Esophagus (tissue), 2 donors: Measurements from ENCODE around the gene THAP9. TPM values are rescaled to one million over a fixed set of nuclear protein-coding genes. Genes with fewer than 3 reads are reported as not detected.
"Not testable (repeated sequence)": the region's sequence is repeated elsewhere in the genome, so short reads cannot be mapped to it uniquely, and the experiment has no call there.

Source experiments
- H3K27ac ChIP-seq, 2 donors: one replicate each; pipeline ENCODE4 v1.5.1; 2013; ENCODE audit warnings: low read depth in 2 of 2, mild to moderate bottlenecking in 2 of 2, inconsistent platforms in 1 of 2, low read length in 1 of 2, moderate library complexity in 1 of 2
- H3K27me3 ChIP-seq, 2 donors: one replicate each; pipeline ENCODE4 v1.6.1; 2013; ENCODE audit warnings: low read length in 2 of 2, control low read depth in 1 of 2, mild to moderate bottlenecking in 1 of 2; ENCODE audit not compliant: insufficient read depth in 2 of 2, control insufficient read depth in 1 of 2
- H3K36me3 ChIP-seq, 2 donors: one replicate each; pipeline ENCODE4 v1.6.1; 2013; ENCODE audit warnings: low read length in 1 of 2; ENCODE audit not compliant: control insufficient read depth in 2 of 2, insufficient read depth in 2 of 2
- H3K4me1 ChIP-seq, 2 donors: one replicate each; pipeline ENCODE4 v1.6.1; 2013; ENCODE audit warnings: low read length in 1 of 2; ENCODE audit not compliant: control insufficient read depth in 2 of 2, insufficient read depth in 2 of 2
- H3K4me3 ChIP-seq, 2 donors: one replicate each; pipeline ENCODE4 v1.5.1; 2013; ENCODE audit warnings: low read length in 2 of 2, mild to moderate bottlenecking in 2 of 2, low read depth in 1 of 2, moderate library complexity in 1 of 2
- H3K9me3 ChIP-seq, 2 donors: one replicate each; pipeline ENCODE4 v1.6.1; 2013; ENCODE audit warnings: mild to moderate bottlenecking in 2 of 2, low read depth in 1 of 2, low read length in 1 of 2, moderate library complexity in 1 of 2; ENCODE audit not compliant: control insufficient read depth in 2 of 2, insufficient read depth in 1 of 2
- WGBS, 2 donors: extraction: QIAGEN DNeasy Blood & Tissue Kit; methylation state at CpG; one replicate each; pipeline ENCODE4 v1.1.7; 2013; 5-methylcytosine and 5-hydroxymethylcytosine counted together
- polyA plus RNA-seq, 2 donors: library from polyadenylated mRNA; stranded (reverse); fragments of 200-250 nt; gene quantifications; one replicate each; pipeline ENCODE4 v1.2.3, GENCODE V29; 2013
- donor health status: healthy with polysubstance abuse.
- donor health status: Bipolar disorder and iron deficiency.

THAP9 gene
- 1 to 10 TPM; 1.4 to 1.9 TPM for polyA plus RNA-seq

- Histone ChIP-seq H3K36me3 (no peaks in the 10 kb centered on the region), H3K27me3 (no peaks in the 10 kb centered on the region), H3K9me3 (no peaks in the 10 kb centered on the region), H3K27ac (peak within 1 kb of the TSS; percentile 99 to 100), H3K4me1 (no peaks in the 10 kb centered on the region), H3K4me3 (peak within 1 kb of the TSS; percentile 80 to 93)
- 0 to 1% methylated on average over 67 of the region's 67 CpGs for WGBS, 2 donors
Measured at GRCh38 chr4:82900411-82901182, at the start of gene THAP9. Gene THAP9 (plus strand): TSS chr4:82900735. CDS start chr4:82900803, 68 bp downstream.

GRCh38 chr4:82851318-82851717, 49.2 kb upstream of the THAP9 start:
- Histone ChIP-seq H3K27ac (no peak overlapping the region), H3K4me1 (no peaks in the 10 kb centered on the region)

GRCh38 chr4:82851885-82852750, 48.4 kb upstream of the THAP9 start:
- no peaks in the 10 kb centered on the region for H3K27me3 ChIP-seq
- no peaks in the 10 kb centered on the region for H3K9me3 ChIP-seq
- WGBS, 2 donors = 73 to 74% methylated on average over 1 of the region's 1 CpG
- no peak overlapping the region for H3K4me3 ChIP-seq
- H3K4me1 ChIP-seq = no peaks in the 10 kb centered on the region
- peaks cover 0 to 16% of the 10 kb centered on the region in 2 donors for H3K36me3 ChIP-seq
- H3K27ac ChIP-seq = no peak overlapping the region

More at GRCh38 chr4:82851318-82851717, 49.2 kb upstream of the THAP9 start:
- no peaks in the 10 kb centered on the region for H3K9me3 ChIP-seq
- H3K27me3 ChIP-seq = no peaks in the 10 kb centered on the region
- WGBS, 2 donors = 96 to 100% methylated on average over 2 of the region's 2 CpGs
- no peak overlapping the region for H3K4me3 ChIP-seq
- H3K36me3 ChIP-seq = peaks cover 0 to 18% of the 10 kb centered on the region in 2 donors

GRCh38 chr4:82852751-82853285, 47.7 kb upstream of the THAP9 start:
- H3K4me1 ChIP-seq = no peaks in the 10 kb centered on the region
- H3K27ac ChIP-seq = no peak overlapping the region
- H3K9me3 ChIP-seq = no peaks in the 10 kb centered on the region
- no peak overlapping the region for H3K4me3 ChIP-seq
- H3K27me3 ChIP-seq = no peaks in the 10 kb centered on the region
- WGBS, 2 donors = 68 to 72% methylated on average over 5 of the region's 5 CpGs
- H3K36me3 ChIP-seq = peaks cover 0 to 17% of the 10 kb centered on the region in 2 donors

- H3K27me3 ChIP-seq, H3K4me3 ChIP-seq, H3K36me3 ChIP-seq, H3K27ac ChIP-seq, H3K4me1 ChIP-seq, H3K9me3 ChIP-seq: not testable (repeated sequence)
- 91 to 98% methylated on average over 2 of the region's 2 CpGs for WGBS, 2 donors
Measured at GRCh38 chr4:82860487-82860886, 40.0 kb upstream of the THAP9 start.

GRCh38 chr4:82861529-82861928, 39.0 kb upstream of the THAP9 start:
- H3K4me1 ChIP-seq = peaks cover 0 to 2% of the 10 kb centered on the region in 2 donors
- peaks cover 2% of the 10 kb centered on the region in 2 donors for H3K36me3 ChIP-seq
- H3K27ac ChIP-seq = no peak overlapping the region
- no peaks in the 10 kb centered on the region for H3K27me3 ChIP-seq
- H3K4me3 ChIP-seq = no peak overlapping the region
- no peaks in the 10 kb centered on the region for H3K9me3 ChIP-seq

- H3K9me3 ChIP-seq = no peaks in the 10 kb centered on the region
- H3K27me3 ChIP-seq = no peaks in the 10 kb centered on the region
- peaks cover 0 to 2% of the 10 kb centered on the region in 2 donors for H3K4me1 ChIP-seq
- H3K36me3 ChIP-seq = peaks cover 2 to 7% of the 10 kb centered on the region in 2 donors
- H3K27ac ChIP-seq = peak overlapping the region in 1 of 2 donors; percentile 68
- 83 to 84% methylated on average over 6 of the region's 6 CpGs for WGBS, 2 donors
- H3K4me3 ChIP-seq = no peak overlapping the region
Measured at GRCh38 chr4:82864336-82864979, 36.1 kb upstream of the THAP9 start.

- no peaks in the 10 kb centered on the region for H3K27me3 ChIP-seq
- no peak overlapping the region for H3K4me3 ChIP-seq
- WGBS, 2 donors = 12 to 21% methylated on average over 1 of the region's 1 CpG
- peaks cover 2 to 10% of the 10 kb centered on the region in 2 donors for H3K36me3 ChIP-seq
- no peaks in the 10 kb centered on the region for H3K9me3 ChIP-seq
- no peak overlapping the region for H3K27ac ChIP-seq
- H3K4me1 ChIP-seq = peaks cover 0 to 2% of the 10 kb centered on the region in 2 donors
Measured at GRCh38 chr4:82865592-82865991, 34.9 kb upstream of the THAP9 start.

- H3K36me3 ChIP-seq = peaks cover 2 to 13% of the 10 kb centered on the region in 2 donors
- 56% methylated on average over 6 of the region's 6 CpGs for WGBS, 2 donors
Measured at GRCh38 chr4:82866033-82866432, 34.5 kb upstream of the THAP9 start.

More at GRCh38 chr4:82866033-82866432, 34.5 kb upstream of the THAP9 start:
- not testable (repeated sequence) for H3K4me3 ChIP-seq, H3K27me3 ChIP-seq, H3K9me3 ChIP-seq, H3K4me1 ChIP-seq
- H3K27ac ChIP-seq = peak overlapping the region in 1 of 2 donors; percentile 55
